GM12801 (cell line): ENCODE data around the gene CSTB.

ENCODE experiments used
- CTCF ChIP-seq: IDR thresholded peaks from one replicate; pipeline ENCODE4 v1.5.1; 2011; ENCODE audit warnings: control low read depth; ENCODE audit not compliant: insufficient read length; ENCODE audit errors: extremely low read depth

Gene CSTB

GRCh38 chr21:43768868-43769167, 7.3 kb downstream of the CSTB start:
- no peak for TF ChIP-seq CTCF

GRCh38 chr21:43767984-43768867, 7.9 kb downstream of the CSTB start:
- TF ChIP-seq CTCF = no peak

GRCh38 chr21:43767498-43767983, 8.6 kb downstream of the CSTB start:
- TF ChIP-seq CTCF = no peak

GRCh38 chr21:43766734-43767497, 9.2 kb downstream of the CSTB start:
- no peak for TF ChIP-seq CTCF

GRCh38 chr21:43764576-43765495, 11.3 kb downstream of the CSTB start:
- no peak for TF ChIP-seq CTCF

- no peak for TF ChIP-seq CTCF
These were observed 12.1 kb downstream of the CSTB start for GRCh38 chr21:43763901-43764523.
